Neural progenitor cell (in vitro differentiated cells): ENCODE data around the gene CD70. TPM values are rescaled to one million over a fixed set of nuclear protein-coding genes. Genes with fewer than 3 reads are reported as not detected.

Experiments
- DNase-seq: peaks from one replicate; pipeline ENCODE4 v3.0.0-alpha.2; 2016; ENCODE audit warnings: low spot score
- H2AFZ ChIP-seq: fragments of 200-600 bp; sonication (generic); replicated peaks from 2 replicates; pipeline ENCODE4 v1.6.1; 2016; ENCODE audit warnings: antibody characterized with exemption
- H3F3A ChIP-seq: fragments of 200-600 bp; sonication (generic); 2 replicates; pipeline ENCODE4 v1.6.1; 2016; ENCODE audit warnings: antibody characterized with exemption, low read depth
- H3K27ac ChIP-seq: fragments of 200-600 bp; sonication (generic); 2 replicates; pipeline ENCODE4 v1.5.1; 2016; ENCODE audit warnings: mild to moderate bottlenecking
- H3K27me3 ChIP-seq: fragments of 200-600 bp; sonication (generic); 2 replicates; pipeline ENCODE4 v1.6.1; 2016; ENCODE audit warnings: mild to moderate bottlenecking, moderate library complexity
- H3K36me3 ChIP-seq: fragments of 200-600 bp; sonication (generic); 2 replicates; pipeline ENCODE4 v1.5.1; 2016
- H3K4me1 ChIP-seq: fragments of 200-600 bp; sonication (generic); 2 replicates; pipeline ENCODE4 v1.6.1; 2016; ENCODE audit warnings: mixed run types
- H3K4me2 ChIP-seq: fragments of 200-600 bp; sonication (generic); 2 replicates; pipeline ENCODE4 v1.6.1; 2016
- H3K4me3 ChIP-seq: fragments of 200-600 bp; sonication (generic); 2 replicates; pipeline ENCODE4 v1.5.1; 2016
- H3K79me2 ChIP-seq: fragments of 200-600 bp; sonication (generic); 2 replicates; pipeline ENCODE4 v1.6.1; 2016; ENCODE audit warnings: low read depth
- H3K9ac ChIP-seq: fragments of 200-600 bp; sonication (generic); 2 replicates; pipeline ENCODE4 v1.6.1; 2016
- H3K9me3 ChIP-seq: fragments of 200-600 bp; sonication (generic); 2 replicates; pipeline ENCODE4 v1.5.1; 2016; ENCODE audit warnings: low read depth
- H4K20me1 ChIP-seq: fragments of 200-600 bp; sonication (generic); 2 replicates; pipeline ENCODE4 v1.6.1; 2016; ENCODE audit warnings: low read depth
- H3K27ac Mint-ChIP-seq: 3 replicates; pipeline ENCODE4 v1.8.0; 2021; ENCODE audit warnings: mixed read lengths
- H3K27me3 Mint-ChIP-seq: 2 replicates; pipeline ENCODE4 v1.8.0; 2022; ENCODE audit warnings: low read depth, mild to moderate bottlenecking, inconsistent platforms, moderate library complexity, mixed read lengths; ENCODE audit not compliant: insufficient read depth
- H3K36me3 Mint-ChIP-seq: 3 replicates; pipeline ENCODE4 v1.8.0; 2021; ENCODE audit warnings: mixed read lengths
- H3K4me1 Mint-ChIP-seq: 3 replicates; pipeline ENCODE4 v1.8.0; 2021; ENCODE audit warnings: mixed read lengths
- H3K4me3 Mint-ChIP-seq: 3 replicates; pipeline ENCODE4 v1.8.0; 2021; ENCODE audit warnings: mild to moderate bottlenecking, moderate library complexity, mixed read lengths
- H3K9me3 Mint-ChIP-seq: 3 replicates; pipeline ENCODE4 v1.8.0; 2020; ENCODE audit warnings: mixed read lengths
- CTCF ChIP-seq: fragments of 200-600 bp; sonication (generic); IDR thresholded peaks from 2 replicates; pipeline ENCODE4 v1.5.1; 2017; ENCODE audit warnings: antibody characterized with exemption, mild to moderate bottlenecking
- EZH2 ChIP-seq: fragments of 200-600 bp; sonication (generic); IDR thresholded peaks from 2 replicates; pipeline ENCODE4 v1.6.1; 2017; ENCODE audit warnings: antibody characterized with exemption, mild to moderate bottlenecking, moderate library complexity
- EZH2phosphoT487 ChIP-seq: fragments of 200-600 bp; sonication (generic); IDR thresholded peaks from 2 replicates; pipeline ENCODE4 v1.6.1; 2017; ENCODE audit warnings: antibody characterized with exemption
- total RNA-seq: library from RNA; depleted of rRNA; stranded (reverse); fragments of >200 nt; gene quantifications from 2 replicates; pipeline ENCODE4 v1.2.3, GENCODE V29; 2015; ENCODE audit warnings: low replicate concordance

CD70 gene
- total RNA-seq, 1 donor from 2014 or later = not detected

GRCh38 chr19:6590258-6590826 is 608 bp downstream of the CD70 start:
- H3K9me3 ChIP-seq = no peaks in the 10 kb centered on the region
- Mint-ChIP-seq H3K4me1 (peaks cover 11% of the 10 kb centered on the region), H3K36me3 (no peaks in the 10 kb centered on the region), H3K27ac (no peak overlapping the region), H3K4me3 (peak overlapping the region; percentile 62), H3K9me3 (no peaks in the 10 kb centered on the region), H3K27me3 (peaks cover 60% of the 10 kb centered on the region)
- H3K4me1 ChIP-seq = peaks cover 15% of the 10 kb centered on the region
- H3K36me3 ChIP-seq = no peaks in the 10 kb centered on the region
- H3K27me3 ChIP-seq = peaks cover 93% of the 10 kb centered on the region
- peak; percentile 56 for DNase-seq
- peak overlapping the region; percentile 57 for H3K4me3 ChIP-seq
- no peaks in the 10 kb centered on the region for H3K79me2 ChIP-seq
- H3K27ac ChIP-seq = no peak overlapping the region
- peak overlapping the region; percentile 94 for H3K4me2 ChIP-seq
- TF ChIP-seq EZH2 = peak; percentile 80
- TF ChIP-seq CTCF = no peak
- peak; percentile 87 for TF ChIP-seq EZH2phosphoT487
- H2AFZ ChIP-seq = peak overlapping the region; percentile 83
- H3K9ac ChIP-seq = no peak overlapping the region
- H4K20me1 ChIP-seq = peaks cover 22% of the 10 kb centered on the region
- peaks cover 14% of the 10 kb centered on the region for H3F3A ChIP-seq

- H3K27ac Mint-ChIP-seq = no peak overlapping the region
- no peaks in the 10 kb centered on the region for H3K79me2 ChIP-seq
- peak overlapping the region; percentile 94 for H3K4me2 ChIP-seq
- no peaks in the 10 kb centered on the region for H3K9me3 ChIP-seq
- peaks cover 22% of the 10 kb centered on the region for H4K20me1 ChIP-seq
- H3K4me1 Mint-ChIP-seq = peaks cover 11% of the 10 kb centered on the region
- H3K27ac ChIP-seq = no peak overlapping the region
- H3K9ac ChIP-seq = no peak overlapping the region
- no peak for DNase-seq
- H3K27me3 ChIP-seq = peaks cover 99% of the 10 kb centered on the region
- peaks cover 15% of the 10 kb centered on the region for H3K4me1 ChIP-seq
- no peaks in the 10 kb centered on the region for H3K36me3 Mint-ChIP-seq
- H3K4me3 Mint-ChIP-seq = peak overlapping the region; percentile 49
- H3K27me3 Mint-ChIP-seq = peaks cover 63% of the 10 kb centered on the region
- peaks cover 14% of the 10 kb centered on the region for H3F3A ChIP-seq
- peak overlapping the region; percentile 57 for H3K4me3 ChIP-seq
- TF ChIP-seq EZH2 (no peak), EZH2phosphoT487 (no peak), CTCF (no peak)
- no peaks in the 10 kb centered on the region for H3K36me3 ChIP-seq
- no peaks in the 10 kb centered on the region for H3K9me3 Mint-ChIP-seq
- H2AFZ ChIP-seq = no peak overlapping the region
Measured at GRCh38 chr19:6589711-6590257, 1.2 kb downstream of the CD70 start.

- H3K27me3 Mint-ChIP-seq = peaks cover 60% of the 10 kb centered on the region
- H3K9me3 ChIP-seq = no peaks in the 10 kb centered on the region
- peak overlapping the region; percentile 8 for H3K4me3 ChIP-seq
- peaks cover 95% of the 10 kb centered on the region for H3K27me3 ChIP-seq
- H3K4me1 ChIP-seq = peaks cover 15% of the 10 kb centered on the region
- peak; percentile 24 for DNase-seq
- H3K4me2 ChIP-seq = peak overlapping the region; percentile 94
- H4K20me1 ChIP-seq = peaks cover 22% of the 10 kb centered on the region
- H3K79me2 ChIP-seq = no peaks in the 10 kb centered on the region
- H3F3A ChIP-seq = peaks cover 14% of the 10 kb centered on the region
- no peak overlapping the region for H3K9ac ChIP-seq
- no peak for TF ChIP-seq CTCF
- no peak for TF ChIP-seq EZH2phosphoT487
- TF ChIP-seq EZH2 = no peak
- H3K27ac Mint-ChIP-seq = no peak overlapping the region
- H3K36me3 Mint-ChIP-seq = no peaks in the 10 kb centered on the region
- no peaks in the 10 kb centered on the region for H3K9me3 Mint-ChIP-seq
- no peak overlapping the region for H2AFZ ChIP-seq
- H3K4me3 Mint-ChIP-seq = no peak overlapping the region
- no peaks in the 10 kb centered on the region for H3K36me3 ChIP-seq
- peaks cover 11% of the 10 kb centered on the region for H3K4me1 Mint-ChIP-seq
- H3K27ac ChIP-seq = no peak overlapping the region
Measured at GRCh38 chr19:6588508-6589345, 2.2 kb downstream of the CD70 start.
